ENCODE measurements around the gene TAL2.

DNA sequence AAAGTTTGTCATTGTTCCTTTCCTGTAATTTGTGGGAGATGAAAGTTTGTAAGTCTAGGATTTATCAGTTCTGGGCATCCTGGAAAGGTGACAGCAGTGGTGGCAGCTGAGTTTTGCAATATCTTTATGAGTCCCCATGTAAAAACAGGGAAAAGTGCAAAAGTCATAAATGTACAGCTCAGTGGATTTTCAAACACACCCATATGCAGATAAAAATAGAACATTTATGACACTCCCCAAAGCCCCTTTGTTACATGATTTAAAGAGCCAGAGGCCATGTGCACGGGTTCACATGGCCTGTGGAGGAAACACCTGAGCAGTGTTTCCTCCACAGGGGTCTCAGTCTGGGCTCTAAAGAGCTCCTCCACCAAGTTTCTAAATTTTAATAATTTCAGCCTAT is 38.4 kb downstream of the TAL2 start:
- TF ChIP-seq CTCF (conservative IDR thresholded peaks at IDR 0.05): no peak
- TF ChIP-seq ZFX (IDR thresholded peaks at IDR 0.05): no peak
